NCI-H1694 (cell line): ENCODE results near the gene EIF2D.

Experiments
- DNase-seq: peaks from one replicate; lab custom pipeline; 2025; lab: John Stamatoyannopoulos, UW

Gene EIF2D

GRCh38 chr1:206569556-206569955 lies 42.7 kb downstream of the EIF2D start:
- no peak for DNase-seq

- DNase-seq, result no peak
Observed at GRCh38 chr1:206568779-206569352, 43.4 kb downstream of the EIF2D start.

GRCh38 chr1:206568256-206568655 lies 44.0 kb downstream of the EIF2D start:
- DNase-seq, result no peak

GRCh38 chr1:206566999-206567398 lies 45.3 kb downstream of the EIF2D start:
- DNase-seq, result no peak

DNA sequence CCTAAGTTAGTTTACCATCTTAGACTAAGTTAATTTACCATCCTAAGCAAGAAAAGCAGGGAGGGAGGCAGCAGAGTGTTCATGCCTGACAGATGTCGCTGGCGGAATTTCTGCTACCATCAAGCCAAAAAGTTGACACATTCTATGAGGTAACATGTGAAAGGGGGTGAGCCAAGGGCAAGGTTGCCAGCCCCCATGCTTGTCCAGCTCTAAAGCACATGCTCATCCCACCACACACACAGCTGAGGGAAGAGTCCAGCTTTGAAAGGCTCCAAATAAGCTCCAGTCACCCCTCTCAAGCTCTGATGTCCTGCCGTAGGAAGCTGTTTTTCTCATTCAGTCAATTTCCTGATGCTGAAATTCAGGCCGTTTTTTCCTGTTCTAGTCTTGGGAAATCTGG lies 46.3 kb downstream of the EIF2D start:
- DNase-seq, result no peak

DNA sequence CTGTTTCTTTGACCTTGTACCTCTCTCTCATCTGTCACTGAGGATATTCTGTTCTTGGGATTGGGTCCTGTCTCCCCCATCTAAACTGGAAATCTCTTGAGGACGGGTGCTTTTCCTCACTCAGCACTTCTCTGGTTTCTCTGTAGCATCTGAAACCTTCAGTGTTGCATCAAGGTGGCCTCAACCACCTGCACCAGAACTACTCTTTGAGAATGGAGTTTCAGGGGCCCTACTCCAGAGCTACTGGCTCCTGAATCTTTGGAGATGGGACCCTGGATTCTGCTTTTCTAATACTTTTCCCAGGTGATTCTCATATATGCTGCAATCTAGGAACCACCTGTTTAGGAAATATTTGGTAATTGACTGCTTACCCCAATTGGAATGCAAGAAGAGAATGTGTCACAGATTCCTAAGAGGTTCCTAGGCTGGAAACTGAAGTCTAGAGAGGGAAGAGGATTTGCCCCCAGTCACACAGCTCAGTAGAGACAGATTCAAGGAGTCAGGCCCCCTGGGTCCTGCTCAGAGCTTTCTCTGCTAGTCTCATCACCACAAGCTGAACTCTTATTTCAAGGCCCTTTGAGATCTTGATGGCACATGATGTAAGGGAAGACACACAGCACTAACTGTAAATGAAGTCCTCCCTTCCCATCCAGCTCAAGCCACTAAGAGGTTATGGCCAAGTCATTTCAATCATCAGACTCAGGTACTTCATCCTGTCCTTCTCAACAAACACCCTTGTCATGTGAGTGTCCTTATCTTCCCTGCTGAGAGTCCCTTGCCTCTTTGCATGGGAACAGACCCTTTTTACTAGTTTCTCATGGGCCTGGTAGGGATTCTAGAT lies 48.7 kb downstream of the EIF2D start:
- no peak for DNase-seq

GRCh38 chr1:206560007-206560716 lies 52.1 kb downstream of the EIF2D start:
- no peak for DNase-seq

DNA sequence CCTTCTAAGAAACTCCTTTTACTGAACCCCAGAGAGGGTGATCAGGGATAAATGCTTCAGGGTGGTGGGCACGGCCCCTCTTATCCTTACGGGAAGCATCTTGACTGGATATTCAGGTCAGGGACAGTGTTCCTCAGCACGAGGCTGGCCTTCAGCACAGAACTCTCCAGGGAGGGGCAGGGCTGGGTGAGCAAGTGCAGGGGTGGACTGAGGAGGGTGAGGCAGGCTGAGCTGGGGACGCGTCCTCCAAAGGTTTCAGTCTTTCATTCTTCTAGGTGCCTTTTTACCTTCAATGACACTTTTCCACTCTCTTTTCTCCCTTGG lies 52.6 kb downstream of the EIF2D start:
- DNase-seq, result no peak

DNA sequence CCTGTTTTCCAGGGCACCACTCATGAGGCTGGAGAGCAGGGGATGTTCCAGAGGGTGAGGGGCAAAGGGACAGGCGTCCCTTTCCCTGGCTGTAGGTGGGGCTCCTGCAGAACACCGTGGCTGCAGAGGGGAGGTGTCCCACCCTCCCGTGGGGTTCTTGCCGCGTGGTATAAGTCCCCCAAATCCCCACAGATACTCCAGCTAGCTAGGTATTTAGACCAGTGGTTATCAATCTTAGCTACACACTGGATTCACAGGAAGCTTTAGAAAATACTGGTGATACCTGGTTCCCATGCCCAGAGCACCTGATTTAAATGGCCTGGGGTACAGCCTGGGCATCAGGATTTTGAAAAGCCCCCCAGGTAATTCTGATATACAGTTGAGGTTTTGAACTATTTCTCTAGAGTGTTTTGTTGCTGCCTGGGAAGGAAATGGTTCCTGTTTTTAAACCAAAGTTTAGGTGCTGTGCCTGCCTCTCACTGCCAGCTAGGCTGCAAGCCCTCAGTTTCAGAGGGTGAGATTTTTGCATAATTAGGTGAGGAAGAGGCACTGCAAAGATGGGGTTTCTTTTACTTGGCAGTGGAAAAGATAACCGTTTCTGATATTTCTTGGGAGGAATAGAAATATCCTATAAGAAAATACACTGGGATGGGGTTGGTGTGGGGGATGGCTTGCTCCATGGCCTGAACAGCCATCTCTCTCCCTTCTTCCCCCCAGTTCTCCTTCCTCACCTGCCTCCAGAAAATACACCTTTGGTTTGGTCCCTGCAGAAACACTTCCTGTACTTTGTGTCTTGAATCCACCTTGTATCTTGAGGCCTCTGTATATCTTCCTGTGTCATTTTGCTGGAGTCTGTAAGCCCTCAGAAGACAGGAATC lies 53.2 kb downstream of the EIF2D start:
- no peak for DNase-seq

GRCh38 chr1:206557636-206558473 lies 54.4 kb downstream of the EIF2D start:
- DNase-seq, result no peak

DNA sequence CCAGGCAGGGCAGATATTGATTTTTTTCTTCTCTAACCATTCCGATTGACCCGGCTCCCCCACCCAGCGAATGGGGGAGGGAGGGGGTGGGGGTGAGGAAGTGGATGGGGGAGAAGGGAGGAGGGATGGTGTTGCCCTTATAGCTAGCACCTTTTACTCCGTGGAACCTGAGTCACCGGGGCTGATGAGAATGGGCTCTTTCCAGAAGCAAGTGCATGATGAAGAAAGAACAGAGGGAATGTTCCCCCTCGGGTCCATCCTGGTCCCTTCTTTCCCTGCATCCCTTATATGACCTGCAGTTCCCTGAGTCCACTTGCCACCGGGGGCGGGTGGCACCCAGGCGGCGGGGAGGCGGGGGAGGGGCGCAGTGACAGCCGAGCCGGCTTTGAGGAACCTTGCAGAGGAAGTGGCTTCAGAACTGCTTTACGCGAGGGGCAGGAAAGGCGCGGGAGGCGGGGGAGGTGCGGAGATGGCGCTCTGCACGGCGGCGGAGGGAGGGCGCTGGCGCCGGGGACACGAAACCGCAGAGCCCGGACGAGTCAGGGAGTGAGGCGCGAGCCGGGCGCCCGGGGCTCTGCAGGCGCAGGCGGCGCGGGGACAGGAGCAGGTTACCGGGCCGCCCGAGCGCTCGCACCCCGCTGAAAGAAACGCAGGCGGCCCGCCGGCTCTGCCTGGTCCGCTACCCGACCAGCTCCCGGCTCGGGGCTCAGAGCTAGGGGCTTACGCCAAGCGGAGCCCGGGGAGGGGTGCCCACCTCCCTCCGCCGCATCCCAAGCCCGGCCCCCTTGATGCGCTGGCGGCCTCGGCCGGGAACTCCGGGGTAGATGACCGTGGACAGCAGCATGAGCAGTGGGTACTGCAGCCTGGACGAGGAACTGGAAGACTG lies 55.3 kb downstream of the EIF2D start:
- no peak for DNase-seq

- no peak for DNase-seq
Observed at GRCh38 chr1:206556047-206556749, 56.1 kb downstream of the EIF2D start.

- DNase-seq, result no peak
Observed at GRCh38 chr1:206555473-206555935, 56.8 kb downstream of the EIF2D start.

DNA sequence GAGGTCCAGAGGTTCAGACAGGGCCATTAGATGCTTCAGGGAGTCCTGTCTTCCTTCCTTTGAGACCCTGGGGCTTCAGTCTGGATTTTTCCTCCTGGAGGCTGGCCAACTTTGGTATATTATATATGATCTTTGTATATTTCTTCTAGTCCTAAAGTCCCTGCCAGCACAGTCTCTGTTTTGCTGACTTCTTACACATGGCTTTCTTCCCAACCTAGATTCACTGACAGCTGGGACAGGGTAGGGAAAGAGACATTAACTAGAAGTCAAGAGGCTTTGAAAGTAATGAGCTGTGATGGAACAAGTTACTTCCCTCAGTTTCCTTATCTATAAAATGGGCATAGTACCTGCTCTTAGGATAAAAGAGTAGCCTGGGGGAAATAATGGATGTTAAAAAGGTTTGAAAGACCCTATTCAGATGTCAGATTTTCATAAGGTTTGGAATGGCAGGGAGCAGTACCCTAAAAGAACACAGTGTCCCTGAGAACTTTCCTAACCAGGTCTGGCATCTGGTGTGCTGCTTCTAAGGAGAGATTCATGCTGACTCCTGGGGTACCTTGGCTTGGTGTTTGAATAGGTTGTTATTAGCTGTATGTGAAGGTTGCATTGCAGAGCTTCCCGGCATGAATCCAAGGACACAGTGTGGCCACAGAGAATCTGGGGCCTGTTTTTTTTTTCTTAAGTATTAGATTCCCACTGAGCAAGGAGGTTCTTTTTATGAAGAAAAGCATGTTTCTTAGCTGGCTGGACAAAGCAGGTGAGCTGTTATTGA lies 57.4 kb downstream of the EIF2D start:
- no peak for DNase-seq

GRCh38 chr1:206554211-206554610 lies 58.1 kb downstream of the EIF2D start:
- DNase-seq, result no peak

- no peak for DNase-seq
Observed at GRCh38 chr1:206551986-206552326, 60.3 kb downstream of the EIF2D start.

- no peak for DNase-seq
Observed at GRCh38 chr1:206551296-206551985, 60.8 kb downstream of the EIF2D start.

DNA sequence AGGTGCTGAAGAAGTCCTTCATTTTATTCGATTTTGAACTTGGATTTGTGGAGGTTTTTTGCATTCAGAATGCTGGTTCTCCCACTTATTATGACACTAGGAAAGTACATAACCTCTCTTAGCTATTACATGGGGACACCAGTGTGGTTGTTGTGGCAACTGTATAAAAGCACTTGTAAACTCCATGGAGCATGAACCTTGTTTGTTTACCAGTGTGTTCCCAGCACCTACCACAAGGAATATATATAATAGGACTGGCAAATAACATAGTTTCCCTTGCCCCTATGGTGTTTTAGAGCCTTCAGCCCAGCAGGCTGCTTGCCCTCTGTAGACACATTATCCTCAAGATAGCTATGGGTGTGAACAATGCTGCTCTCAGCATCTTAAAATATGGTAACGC lies 61.8 kb downstream of the EIF2D start:
- peak; percentile 54 for DNase-seq
